Pancreas (tissue), 10 donors: ENCODE data around the gene CHST11. TPM values are rescaled to one million over a fixed set of nuclear protein-coding genes. Genes with fewer than 3 reads are reported as not detected.

Experiments used
- ATAC-seq, 4 donors: fragments of 200-7000 bp; cut with Tn5 transposase; one replicate each; pipeline versions ENCODE4 v1.8.0 to v1.9.1; 2020; ENCODE audit warnings: mild to moderate bottlenecking in 4 of 4, moderate library complexity in 4 of 4
- DNase-seq, 6 donors: peaks; one replicate each; pipeline ENCODE4 v3.0.0-alpha.2; 2020
- FAIRE-seq: peaks from 2 replicates; lab custom pipeline; 2012; peaks lifted over from hg19 to GRCh38; lab: Jason Lieb, UNC
- H3K27ac ChIP-seq, 4 donors: fragments of 200-600 bp; sonication (generic); 1 replicate in 3 of 4; 2 replicates in 1 of 4; pipeline versions ENCODE4 v1.5.0 to v1.8.0; 2020
- H3K27me3 ChIP-seq, 4 donors: fragments of 200-600 bp; one replicate each; pipeline ENCODE4 v1.8.0; 2021
- H3K36me3 ChIP-seq, 3 donors: fragments of 200-600 bp; sonication (generic) in 1 of 3; one replicate each; pipeline versions ENCODE4 v1.5.0 to v1.8.0; 2020 to 2021
- H3K4me1 ChIP-seq, 3 donors: fragments of 200-600 bp; one replicate each; pipeline ENCODE4 v1.8.0; 2021
- H3K4me3 ChIP-seq, 4 donors: fragments of 200-600 bp; sonication (generic) in 2 of 4; one replicate each; pipeline versions ENCODE4 v1.5.0 to v1.8.0; 2020 to 2021
- H3K9me3 ChIP-seq, 4 donors: fragments of 200-600 bp; one replicate each; pipeline ENCODE4 v1.8.0; 2021
- CTCF ChIP-seq, 4 donors: fragments of 200-600 bp; sonication (generic) in 3 of 4; IDR thresholded peaks; one replicate each; pipeline versions ENCODE4 v1.5.0 to v1.8.0; 2021; ENCODE audit warnings: antibody characterized with exemption in 4 of 4
- WGBS, 2 donors: extraction: QIAGEN DNeasy Blood & Tissue Kit; methylation state at CpG; one replicate each; pipeline ENCODE4 v1.1.7; 2013; 5-methylcytosine and 5-hydroxymethylcytosine counted together
- intact Hi-C, 3 donors: fragments of 100-400 bp; cut with DNase I; formaldehyde crosslinking; loops; one replicate each; pipeline versions ENCODE4 v1.11.1 to v1.14.2; 2022
- polyA plus RNA-seq, 2 donors: library from polyadenylated mRNA; stranded (reverse); fragments of 200-250 nt; gene quantifications; one replicate each; pipeline ENCODE4 v1.2.3, GENCODE V29; 2013
- total RNA-seq, 6 donors: library from RNA; stranded (reverse); fragmentation: NEBNext Ultra II Directional in 4 of 6; extraction: Animal tissue kit (Norgen Biotek cat#: 25700) in 4 of 6; gene quantifications; one replicate each; pipeline versions ENCODE4 v1.2.1 to v1.2.4, GENCODE V29; 2021 to 2023
- donor health status: healthy with polysubstance abuse.
- donor health status: DM: no; HTN: no; CAD: no; lungs with moderate emphysema.
- donor health status: DM: no; HTN: no; CAD: no.
- donor health status: control.
- donor health status: control.
- donor health status: Bipolar disorder and iron deficiency.
- donor health status: DM: yes; HTN: yes; CAD: no.
- donor health status: DM: no; HTN: no; CAD: no.
- donor health status: DM: no; HTN: no; CAD: no.
- donor health status: DM: yes; HTN: yes; CAD: no.

CHST11 gene
- total and polyA plus RNA-seq, 8 donors: 1.1 to 14.8 (median 7.8) TPM

GRCh38 chr12:104443008-104443407 lies 13.7 kb upstream of the CHST11 start:
- intact Hi-C loops: no loop called here
- Histone ChIP-seq H3K27ac (no peak overlapping the region), H3K9me3 (no peaks in the 10 kb centered on the region), H3K36me3 (no peaks in the 10 kb centered on the region), H3K4me3 (no peak overlapping the region), H3K27me3 (no peaks in the 10 kb centered on the region), H3K4me1 (no peaks in the 10 kb centered on the region)
- FAIRE-seq (no peak), DNase-seq (no peak), ATAC-seq (no peak)
- no peak for TF ChIP-seq CTCF (IDR thresholded peaks at IDR 0.05)
- WGBS, 2 donors: 82 to 89% methylated on average over 1 of the region's 1 CpG

- intact Hi-C loops: no loop called here
- H3K9me3 ChIP-seq: no peaks in the 10 kb centered on the region
- no peak overlapping the region for H3K4me3 ChIP-seq
- WGBS, 2 donors: 93 to 97% methylated on average over 5 of the region's 5 CpGs
- TF ChIP-seq CTCF (IDR thresholded peaks at IDR 0.05): no peak
- no peaks in the 10 kb centered on the region for H3K27me3 ChIP-seq
- no peak overlapping the region for H3K27ac ChIP-seq
- DNase-seq (no peak), ATAC-seq (no peak), FAIRE-seq (no peak)
- no peaks in the 10 kb centered on the region for H3K36me3 ChIP-seq
- H3K4me1 ChIP-seq: no peaks in the 10 kb centered on the region
These were observed 9.9 kb upstream of the CHST11 start for GRCh38 chr12:104446646-104447421.

GRCh38 chr12:104448031-104448430 lies 8.7 kb upstream of the CHST11 start:
- no peak for DNase-seq
- no peak overlapping the region for H3K27ac ChIP-seq
- intact Hi-C loops: no loop called here
- ATAC-seq: no peak
- no peaks in the 10 kb centered on the region for H3K4me1 ChIP-seq
- no peaks in the 10 kb centered on the region for H3K9me3 ChIP-seq
- no peak for FAIRE-seq
- H3K36me3 ChIP-seq: no peaks in the 10 kb centered on the region
- H3K4me3 ChIP-seq: no peak overlapping the region
- WGBS, 2 donors: 78 to 88% methylated on average over 5 of the region's 5 CpGs
- H3K27me3 ChIP-seq: no peaks in the 10 kb centered on the region
- TF ChIP-seq CTCF (IDR thresholded peaks at IDR 0.05): no peak

- 92 to 96% methylated on average over 1 of the region's 1 CpG for WGBS, 2 donors
- Histone ChIP-seq H3K27ac (no peak overlapping the region), H3K36me3 (no peaks in the 10 kb centered on the region), H3K27me3 (no peaks in the 10 kb centered on the region), H3K4me1 (no peaks in the 10 kb centered on the region), H3K4me3 (no peak overlapping the region), H3K9me3 (no peaks in the 10 kb centered on the region)
- DNase-seq (no peak), ATAC-seq (no peak), FAIRE-seq (no peak)
- intact Hi-C loops: no loop called here
- no peak for TF ChIP-seq CTCF (IDR thresholded peaks at IDR 0.05)
These were observed 8.3 kb upstream of the CHST11 start for GRCh38 chr12:104448451-104448850.

- no peak for TF ChIP-seq CTCF (IDR thresholded peaks at IDR 0.05)
These were observed 6.0 kb upstream of the CHST11 start for GRCh38 chr12:104450700-104451099.

More at GRCh38 chr12:104450700-104451099, 6.0 kb upstream of the CHST11 start:
- no peaks in the 10 kb centered on the region for H3K9me3 ChIP-seq
- H3K4me3 ChIP-seq: no peak overlapping the region
- H3K27me3 ChIP-seq: no peaks in the 10 kb centered on the region
- intact Hi-C loops: no loop called here
- H3K27ac ChIP-seq: no peak overlapping the region
- FAIRE-seq (no peak), ATAC-seq (no peak), DNase-seq (no peak)
- no peaks in the 10 kb centered on the region for H3K4me1 ChIP-seq
- H3K36me3 ChIP-seq: no peaks in the 10 kb centered on the region
